Ovary (tissue), 3 donors: Measurements from ENCODE around the gene CNOT1.

Experiments used
- CTCF ChIP-seq, 3 donors: fragments of 450-650 bp in 2 of 3; fragments of 200-600 bp in 1 of 3; IDR thresholded peaks; one replicate each; pipeline versions ENCODE4 v1.5.1 to v1.8.0; 2016 to 2022; ENCODE audit warnings: antibody characterized with exemption in 3 of 3, mild to moderate bottlenecking in 1 of 3
- EP300 ChIP-seq: sonication (generic); formaldehyde crosslinking; IDR thresholded peaks from one replicate; pipeline ENCODE4 v1.6.1; 2017; ENCODE audit warnings: antibody characterized with exemption
- POLR2A ChIP-seq: fragments of 450-650 bp; IDR thresholded peaks from one replicate; pipeline ENCODE4 v1.6.1; 2017; ENCODE audit warnings: antibody characterized with exemption, mild to moderate bottlenecking, moderate library complexity
- donor health status: DM: no; HTN: no; CAD: no.

- TF ChIP-seq POLR2A (no peak), CTCF (IDR thresholded peaks at IDR 0.05) (no peak), EP300 (no peak)
These were observed 93.3 kb downstream of the CNOT1 start for GRCh38 chr16:58536278-58536677.
